Hepatocyte (in vitro differentiated cells): ENCODE measurements around the gene PMFBP1. TPM values are rescaled to one million over a fixed set of nuclear protein-coding genes. Genes with fewer than 3 reads are reported as not detected.

Experiments
- DNase-seq: peaks from one replicate; pipeline ENCODE4 v3.0.0-alpha.2; 2016; ENCODE audit warnings: low spot score
- H2AFZ ChIP-seq: fragments of 200-600 bp; sonication (generic); 2 replicates; pipeline ENCODE4 v1.6.0; 2016; ENCODE audit warnings: antibody characterized with exemption, mild to moderate bottlenecking
- H3K27ac ChIP-seq: fragments of 200-600 bp; sonication (generic); 2 replicates; pipeline ENCODE4 v1.5.1; 2016; ENCODE audit warnings: mild to moderate bottlenecking
- H3K27me3 ChIP-seq: fragments of 200-600 bp; sonication (generic); 2 replicates; pipeline ENCODE4 v1.6.1; 2016
- H3K36me3 ChIP-seq: fragments of 200-600 bp; sonication (generic); replicated peaks from 2 replicates; pipeline ENCODE4 v1.5.1; 2016; ENCODE audit warnings: low read depth; ENCODE audit not compliant: insufficient read depth
- H3K4me1 ChIP-seq: fragments of 200-600 bp; sonication (generic); 2 replicates; pipeline ENCODE4 v1.5.1; 2016; ENCODE audit warnings: mild to moderate bottlenecking, moderate library complexity; ENCODE audit not compliant: insufficient read depth
- H3K4me2 ChIP-seq: fragments of 200-600 bp; sonication (generic); 2 replicates; pipeline ENCODE4 v1.6.0; 2016
- H3K4me3 ChIP-seq: fragments of 200-600 bp; sonication (generic); 2 replicates; pipeline ENCODE4 v1.5.1; 2016; ENCODE audit warnings: mild to moderate bottlenecking
- H3K79me2 ChIP-seq: fragments of 200-600 bp; sonication (generic); 2 replicates; pipeline ENCODE4 v1.6.0; 2017; ENCODE audit warnings: mild to moderate bottlenecking
- H3K9me2 ChIP-seq: fragments of 200-600 bp; sonication (generic); replicated peaks from 2 replicates; pipeline ENCODE4 v1.6.0; 2017; ENCODE audit warnings: mild to moderate bottlenecking; ENCODE audit not compliant: insufficient read depth
- H3K9me3 ChIP-seq: fragments of 200-600 bp; sonication (generic); 2 replicates; pipeline ENCODE4 v1.5.1; 2016; ENCODE audit warnings: low read depth, mild to moderate bottlenecking
- H4K20me1 ChIP-seq: fragments of 200-600 bp; sonication (generic); 2 replicates; pipeline ENCODE4 v1.6.0; 2016; ENCODE audit warnings: mild to moderate bottlenecking; ENCODE audit not compliant: insufficient read depth, poor library complexity, severe bottlenecking
- CTCF ChIP-seq: fragments of 200-600 bp; sonication (generic); IDR thresholded peaks from 2 replicates; pipeline ENCODE4 v1.5.1; 2016; ENCODE audit warnings: antibody characterized with exemption, mild to moderate bottlenecking; ENCODE audit not compliant: poor library complexity
- EZH2 ChIP-seq: fragments of 200-600 bp; sonication (generic); IDR thresholded peaks from 2 replicates; pipeline ENCODE4 v1.6.1; 2016; ENCODE audit warnings: antibody characterized with exemption, mild to moderate bottlenecking, borderline replicate concordance
- EZH2phosphoT487 ChIP-seq: fragments of 200-600 bp; sonication (generic); IDR thresholded peaks from one replicate; pipeline ENCODE4 v1.6.1; 2018; ENCODE audit warnings: antibody characterized with exemption, mild to moderate bottlenecking, low read depth, moderate library complexity; ENCODE audit not compliant: unreplicated experiment, severe bottlenecking
- WGBS: methylation state at CpG from one replicate; pipeline ENCODE4 v1.1.6; 2016; ENCODE audit warnings: low lambda C conversion rate; ENCODE audit errors: missing lambda C conversion rate; 5-methylcytosine and 5-hydroxymethylcytosine counted together
- polyA plus RNA-seq: library from polyadenylated mRNA; unstranded; fragments of >200 nt; fragmentation: Nextera tagmentation; extraction: Ambion mirVana; gene quantifications from 2 replicates; pipeline ENCODE4 v1.2.1, GENCODE V29; 2016
- total RNA-seq: library from RNA; depleted of rRNA; stranded (reverse); fragments of >200 nt; gene quantifications from 2 replicates; pipeline ENCODE4 v1.2.3, GENCODE V29; 2014

PMFBP1 gene
- total and polyA plus RNA-seq, 2 experiments from 2014 or later = 1.4 to 3.4 TPM

DNA sequence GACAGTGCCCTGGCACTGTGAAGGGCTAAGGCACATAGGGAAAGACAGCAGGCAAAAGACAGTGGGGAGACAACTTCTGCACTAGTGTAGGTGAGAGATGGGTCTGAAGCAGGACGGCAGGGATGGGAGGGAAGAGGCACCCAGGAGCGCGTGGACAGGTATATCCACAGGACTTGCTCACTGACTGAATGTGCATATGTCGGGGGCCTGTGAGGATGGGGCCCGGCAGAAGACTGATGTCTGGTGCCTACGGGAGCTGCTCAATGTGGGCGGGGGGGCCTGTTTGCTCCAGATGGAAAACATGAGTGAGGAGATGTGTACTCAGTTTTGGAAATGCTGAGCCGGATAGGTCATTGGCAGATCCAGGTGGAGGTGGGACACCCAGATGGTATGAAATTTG is 47.3 kb upstream of the PMFBP1 start:
- WGBS = 91% methylated on average over 8 of the region's 8 CpGs

DNA sequence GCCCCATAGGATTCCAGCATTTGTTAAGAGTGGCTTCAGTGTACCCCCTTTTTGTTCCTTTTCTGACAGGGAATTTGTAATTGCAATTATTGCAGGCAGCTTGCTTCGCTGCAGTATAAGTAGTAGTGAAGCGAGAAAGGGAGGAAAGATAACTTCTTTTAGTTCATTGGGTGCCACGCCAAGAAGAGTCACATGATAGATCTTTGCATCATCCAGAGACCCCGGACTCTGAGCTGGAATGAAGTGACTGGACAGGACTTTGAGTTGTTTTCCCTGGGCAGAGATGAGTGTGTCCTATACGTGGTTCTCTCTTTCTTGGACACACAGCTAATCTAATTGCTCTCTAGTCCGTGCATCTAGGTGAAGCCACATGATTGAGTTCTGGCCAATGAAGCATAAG is 44.8 kb upstream of the PMFBP1 start:
- no peaks in the 10 kb centered on the region for H3K9me2 ChIP-seq
- no peaks in the 10 kb centered on the region for H3K36me3 ChIP-seq
- TF ChIP-seq EZH2 (no peak), EZH2phosphoT487 (no peak), CTCF (no peak)
- no peaks in the 10 kb centered on the region for H3K79me2 ChIP-seq
- no peaks in the 10 kb centered on the region for H4K20me1 ChIP-seq
- H3K4me3 ChIP-seq = no peak overlapping the region
- peak overlapping the region; percentile 76 for H3K27ac ChIP-seq
- WGBS = 73% methylated on average over 6 of the region's 6 CpGs
- H3K4me2 ChIP-seq = no peak overlapping the region
- no peaks in the 10 kb centered on the region for H3K9me3 ChIP-seq
- H3K4me1 ChIP-seq = peaks cover 6% of the 10 kb centered on the region
- H3K27me3 ChIP-seq = no peaks in the 10 kb centered on the region
- no peak overlapping the region for H2AFZ ChIP-seq
- peak; percentile 34 for DNase-seq

More for the DNA sequence above, 47.3 kb upstream of the PMFBP1 start:
- Histone ChIP-seq H3K36me3 (no peaks in the 10 kb centered on the region), H3K27me3 (no peaks in the 10 kb centered on the region), H3K79me2 (no peaks in the 10 kb centered on the region), H3K27ac (no peak overlapping the region), H3K4me1 (peaks cover 6% of the 10 kb centered on the region), H3K9me3 (no peaks in the 10 kb centered on the region), H3K4me2 (no peak overlapping the region), H2AFZ (no peak overlapping the region), H3K4me3 (no peak overlapping the region), H4K20me1 (no peaks in the 10 kb centered on the region), H3K9me2 (no peaks in the 10 kb centered on the region)
- no peak for DNase-seq
- no peak for TF ChIP-seq CTCF
- no peak for TF ChIP-seq EZH2phosphoT487
- TF ChIP-seq EZH2 = no peak

GRCh38 chr16:72214821-72215220 is 42.9 kb upstream of the PMFBP1 start:
- DNase-seq = no peak

More at GRCh38 chr16:72214821-72215220, 42.9 kb upstream of the PMFBP1 start:
- no peaks in the 10 kb centered on the region for H3K27me3 ChIP-seq
- no peak for TF ChIP-seq CTCF
- no peak for TF ChIP-seq EZH2phosphoT487
- no peak for TF ChIP-seq EZH2
- peaks cover 6% of the 10 kb centered on the region for H3K4me1 ChIP-seq
- no peaks in the 10 kb centered on the region for H4K20me1 ChIP-seq
- no peaks in the 10 kb centered on the region for H3K79me2 ChIP-seq
- H3K9me2 ChIP-seq = no peaks in the 10 kb centered on the region
- no peak overlapping the region for H2AFZ ChIP-seq
- no peaks in the 10 kb centered on the region for H3K36me3 ChIP-seq
- H3K4me2 ChIP-seq = no peak overlapping the region
- H3K4me3 ChIP-seq = no peak overlapping the region
- no peaks in the 10 kb centered on the region for H3K9me3 ChIP-seq
- H3K27ac ChIP-seq = no peak overlapping the region
